Natural killer cell (primary cell): Measurements from ENCODE around the gene PLSCR3. TPM values are rescaled to one million over a fixed set of nuclear protein-coding genes. Genes with fewer than 3 reads are reported as not detected.

Source experiments
- ATAC-seq, 3 donors: fragments of 150-1000 bp in 2 of 3; fragments of 200-7000 bp in 1 of 3; cut with Tn5 transposase; 1 replicate in 1 of 3; 2 replicates in 2 of 3; pipeline ENCODE4 v1.10.0; 2021; ENCODE audit warnings: mild to moderate bottlenecking in 2 of 3, moderate library complexity in 2 of 3
- DNase-seq, 2 donors: peaks; one replicate each; pipeline versions ENCODE4 v3.0.0 to v3.0.0-alpha.2; 2013 to 2021; ENCODE audit warnings: mixed read lengths in 1 of 2
- H3K27ac ChIP-seq: one replicate; pipeline ENCODE4 v1.5.1; 2013; ENCODE audit warnings: mild to moderate bottlenecking, low read length
- H3K27me3 ChIP-seq: one replicate; pipeline ENCODE4 v1.6.1; 2013; ENCODE audit warnings: low read length; ENCODE audit not compliant: control insufficient read depth, insufficient read depth
- H3K36me3 ChIP-seq: one replicate; pipeline ENCODE4 v1.6.1; 2013; ENCODE audit warnings: low read length; ENCODE audit not compliant: control insufficient read depth, insufficient read depth
- H3K4me1 ChIP-seq: one replicate; pipeline ENCODE4 v1.6.1; 2013; ENCODE audit warnings: low read length; ENCODE audit not compliant: control insufficient read depth, insufficient read depth
- H3K4me3 ChIP-seq: one replicate; pipeline ENCODE4 v1.5.1; 2013; ENCODE audit warnings: low read length
- H3K9me3 ChIP-seq: one replicate; pipeline ENCODE4 v1.6.1; 2013; ENCODE audit warnings: low read length; ENCODE audit not compliant: control insufficient read depth, insufficient read depth
- H3K27ac Mint-ChIP-seq, 2 donors: one replicate each; pipeline ENCODE4 v1.8.0; 2022; ENCODE audit warnings: mild to moderate bottlenecking in 2 of 2, mixed read lengths in 2 of 2, moderate library complexity in 1 of 2
- H3K27me3 Mint-ChIP-seq, 2 donors: one replicate each; pipeline ENCODE4 v1.8.0; 2022; ENCODE audit warnings: low read depth in 2 of 2, mixed read lengths in 2 of 2
- H3K36me3 Mint-ChIP-seq: one replicate; pipeline ENCODE4 v1.8.0; 2022; ENCODE audit warnings: mixed read lengths
- H3K4me1 Mint-ChIP-seq, 2 donors: one replicate each; pipeline ENCODE4 v1.8.0; 2022; ENCODE audit warnings: mixed read lengths in 2 of 2
- H3K4me3 Mint-ChIP-seq: one replicate; pipeline ENCODE4 v1.8.0; 2022; ENCODE audit warnings: mild to moderate bottlenecking, moderate library complexity, mixed read lengths
- H3K9me3 Mint-ChIP-seq, 2 donors: one replicate each; pipeline ENCODE4 v1.8.0; 2022; ENCODE audit warnings: mixed read lengths in 2 of 2
- WGBS: methylation state at CpG from one replicate; pipeline ENCODE4 v1.1.7; 2013; ENCODE audit warnings: missing lambda C conversion rate; ENCODE audit not compliant: insufficient coverage; 5-methylcytosine and 5-hydroxymethylcytosine counted together
- intact Hi-C: fragments of 100-400 bp; cut with micrococcal nuclease; formaldehyde crosslinking; loops from one replicate; pipeline ENCODE4 v1.14.2; 2022
- total RNA-seq, 4 donors: library from RNA; stranded (reverse); fragments of 120-200 nt in 1 of 4; gene quantifications; one replicate each; pipeline versions ENCODE4 v1.2.3 to v1.2.4, GENCODE V29; 2013 to 2022
- TF ChIP-seq, protein P1 (sequence below): fragments of 200-600 bp; IDR thresholded peaks from one replicate; pipeline ENCODE4 v1.8.0; 2022; ENCODE audit warnings: antibody characterized with exemption

Gene PLSCR3
- total RNA-seq, 3 donors from 2014 or later (not counting 1 experiment from before 2014, with no cell fraction given): 38.2 to 57.8 (median 47.0) TPM

DNA sequence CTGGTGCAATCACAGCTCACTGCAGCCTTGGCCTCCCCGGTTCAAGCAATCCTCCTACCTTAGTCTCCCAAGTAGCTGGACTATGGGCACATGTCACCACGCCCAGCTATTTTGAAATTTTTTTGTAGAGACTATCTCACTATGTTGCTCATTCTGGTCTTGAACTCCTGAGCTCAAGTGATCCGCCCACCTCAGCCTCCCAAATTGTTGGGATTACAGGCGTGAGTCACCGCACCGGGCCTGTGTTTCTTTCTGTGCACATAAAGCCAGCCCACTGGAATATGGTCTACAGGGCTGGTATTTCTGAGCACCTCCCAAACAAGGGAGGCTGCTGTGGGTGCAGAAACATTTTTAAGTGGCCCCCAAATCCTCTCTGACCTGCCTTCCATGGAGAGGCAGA is 31.0 kb downstream of the PLSCR3 start:
- no peaks in the 10 kb centered on the region for H3K36me3 Mint-ChIP-seq
- no peaks in the 10 kb centered on the region for H3K9me3 Mint-ChIP-seq
- H3K27me3 ChIP-seq: no peaks in the 10 kb centered on the region
- H3K27ac ChIP-seq: no peak overlapping the region
- peaks cover 0 to 3% of the 10 kb centered on the region in 2 donors for H3K4me1 Mint-ChIP-seq
- TF ChIP-seq, protein P1, sequence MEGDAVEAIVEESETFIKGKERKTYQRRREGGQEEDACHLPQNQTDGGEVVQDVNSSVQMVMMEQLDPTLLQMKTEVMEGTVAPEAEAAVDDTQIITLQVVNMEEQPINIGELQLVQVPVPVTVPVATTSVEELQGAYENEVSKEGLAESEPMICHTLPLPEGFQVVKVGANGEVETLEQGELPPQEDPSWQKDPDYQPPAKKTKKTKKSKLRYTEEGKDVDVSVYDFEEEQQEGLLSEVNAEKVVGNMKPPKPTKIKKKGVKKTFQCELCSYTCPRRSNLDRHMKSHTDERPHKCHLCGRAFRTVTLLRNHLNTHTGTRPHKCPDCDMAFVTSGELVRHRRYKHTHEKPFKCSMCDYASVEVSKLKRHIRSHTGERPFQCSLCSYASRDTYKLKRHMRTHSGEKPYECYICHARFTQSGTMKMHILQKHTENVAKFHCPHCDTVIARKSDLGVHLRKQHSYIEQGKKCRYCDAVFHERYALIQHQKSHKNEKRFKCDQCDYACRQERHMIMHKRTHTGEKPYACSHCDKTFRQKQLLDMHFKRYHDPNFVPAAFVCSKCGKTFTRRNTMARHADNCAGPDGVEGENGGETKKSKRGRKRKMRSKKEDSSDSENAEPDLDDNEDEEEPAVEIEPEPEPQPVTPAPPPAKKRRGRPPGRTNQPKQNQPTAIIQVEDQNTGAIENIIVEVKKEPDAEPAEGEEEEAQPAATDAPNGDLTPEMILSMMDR: no peak
- H3K36me3 ChIP-seq: no peaks in the 10 kb centered on the region
- H3K27me3 Mint-ChIP-seq: peaks cover 0 to 6% of the 10 kb centered on the region in 2 donors
- H3K4me3 ChIP-seq: no peak overlapping the region
- intact Hi-C loops: no loop called here
- DNase-seq (no peak), ATAC-seq (no peak)
- no peaks in the 10 kb centered on the region for H3K9me3 ChIP-seq
- no peak overlapping the region for H3K4me3 Mint-ChIP-seq
- H3K4me1 ChIP-seq: no peaks in the 10 kb centered on the region
- no peak overlapping the region for H3K27ac Mint-ChIP-seq
- WGBS: 95% methylated on average over 6 of the region's 6 CpGs

DNA sequence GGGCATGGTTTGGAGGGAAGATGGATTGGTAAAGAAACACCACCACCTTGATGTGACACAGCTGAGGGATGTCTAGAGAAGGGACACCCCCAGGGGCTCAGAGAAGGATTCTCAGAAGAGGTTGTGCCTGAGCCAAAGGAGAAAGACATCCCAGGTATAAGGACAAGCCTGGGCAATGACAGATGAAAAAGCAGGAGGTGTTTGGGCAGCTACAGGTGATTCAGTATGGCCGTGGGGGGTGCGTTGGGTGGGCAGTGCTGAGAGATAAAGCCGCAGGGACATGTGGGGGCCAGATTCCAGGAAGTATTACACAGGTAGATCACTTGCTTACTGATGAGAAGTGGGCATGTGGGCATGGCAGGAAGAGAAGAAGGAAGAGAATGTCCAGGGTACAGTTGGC is 32.4 kb downstream of the PLSCR3 start:
- Histone ChIP-seq H3K9me3 (no peaks in the 10 kb centered on the region), H3K4me3 (no peak overlapping the region), H3K4me1 (no peaks in the 10 kb centered on the region), H3K36me3 (no peaks in the 10 kb centered on the region), H3K27ac (no peak overlapping the region), H3K27me3 (no peaks in the 10 kb centered on the region)
- Mint-ChIP-seq H3K9me3 (no peaks in the 10 kb centered on the region), H3K4me3 (no peak overlapping the region), H3K27me3 (peaks cover 0 to 6% of the 10 kb centered on the region in 2 donors), H3K4me1 (peaks cover 0 to 3% of the 10 kb centered on the region in 2 donors), H3K27ac (no peak overlapping the region), H3K36me3 (no peaks in the 10 kb centered on the region)
- TF ChIP-seq, protein P1: no peak
- 52% methylated on average over 3 of the region's 3 CpGs for WGBS
- intact Hi-C loops: no loop called here
- ATAC-seq (no peak), DNase-seq (no peak)

DNA sequence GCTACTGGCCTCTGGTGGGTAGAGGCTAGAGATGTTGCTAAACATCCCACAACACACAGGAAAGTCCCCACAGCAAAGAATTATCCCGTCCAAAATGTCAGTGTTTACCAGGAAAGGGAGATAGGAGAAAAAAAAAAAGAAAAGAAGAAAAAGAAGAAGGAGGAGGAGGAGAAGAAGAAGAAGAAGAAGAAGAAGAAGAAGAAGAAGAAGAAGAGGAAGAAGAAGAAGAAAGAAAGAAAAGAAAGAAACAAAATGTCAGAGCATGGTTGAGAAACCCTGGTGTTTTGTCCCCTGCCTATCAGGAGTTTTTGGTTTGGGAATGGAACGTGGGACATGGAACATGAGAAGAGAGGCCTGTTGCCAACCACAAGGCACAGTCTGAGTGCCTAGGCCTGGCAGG is 36.9 kb downstream of the PLSCR3 start:
- Histone ChIP-seq H3K36me3 (no peaks in the 10 kb centered on the region), H3K4me3 (no peak overlapping the region), H3K27me3 (no peaks in the 10 kb centered on the region), H3K4me1 (peaks cover 33% of the 10 kb centered on the region), H3K27ac (no peak overlapping the region), H3K9me3 (no peaks in the 10 kb centered on the region)
- TF ChIP-seq, protein P1: no peak
- no peak for DNase-seq
- Mint-ChIP-seq H3K27me3 (peaks cover 0 to 6% of the 10 kb centered on the region in 2 donors), H3K27ac (no peak overlapping the region), H3K4me1 (peaks cover 7 to 30% of the 10 kb centered on the region in 2 donors), H3K4me3 (no peak overlapping the region), H3K9me3 (no peaks in the 10 kb centered on the region), H3K36me3 (no peaks in the 10 kb centered on the region)
- no peak for ATAC-seq
- intact Hi-C loops: loop anchor here (10.0 kb wide), 1 partner anchor 327 kb away; the partner anchor contains the start of genes TP53 and WRAP53
- WGBS: 94% methylated on average over 1 of the region's 2 CpGs

DNA sequence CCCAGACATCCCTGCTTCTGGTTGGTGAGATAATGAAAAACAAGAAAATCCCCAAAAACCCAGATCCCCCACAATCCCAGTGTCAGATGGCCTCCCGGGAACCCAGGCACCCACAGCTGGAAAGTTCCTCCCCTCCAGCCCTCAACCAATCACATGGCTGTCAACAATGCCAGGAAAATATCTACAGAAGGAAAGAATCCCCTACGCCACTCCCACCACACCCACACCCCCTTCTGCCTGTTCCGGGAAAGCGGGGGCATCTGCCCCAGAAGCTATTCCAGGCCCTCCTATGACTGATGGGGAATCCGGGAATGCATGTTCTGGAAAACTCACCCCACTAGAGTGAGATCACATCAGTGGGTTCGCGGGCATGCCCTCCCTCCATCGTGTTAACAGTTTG is 37.6 kb downstream of the PLSCR3 start:
- H3K36me3 ChIP-seq: no peaks in the 10 kb centered on the region
- no peaks in the 10 kb centered on the region for H3K36me3 Mint-ChIP-seq
- no peak for ATAC-seq
- H3K4me1 ChIP-seq: peaks cover 37% of the 10 kb centered on the region
- intact Hi-C loops: loop anchor here (1.0 to 10.0 kb wide), 2 partner anchors 205 to 328 kb away; partner anchors contain the start of genes SENP3, TP53 and WRAP53
- no peak overlapping the region for H3K4me3 Mint-ChIP-seq
- WGBS: 87% methylated on average over 8 of the region's 8 CpGs
- peaks cover 0 to 1% of the 10 kb centered on the region in 2 donors for H3K27me3 Mint-ChIP-seq
- no peaks in the 10 kb centered on the region for H3K9me3 ChIP-seq
- H3K9me3 Mint-ChIP-seq: no peaks in the 10 kb centered on the region
- TF ChIP-seq, protein P1: no peak
- no peak overlapping the region for H3K27ac ChIP-seq
- no peak overlapping the region for H3K27ac Mint-ChIP-seq
- no peak for DNase-seq
- no peak overlapping the region for H3K4me3 ChIP-seq
- H3K4me1 Mint-ChIP-seq: peaks cover 9 to 33% of the 10 kb centered on the region in 2 donors
- no peaks in the 10 kb centered on the region for H3K27me3 ChIP-seq
